Liver (tissue), 9 donors: ENCODE data around the gene TCEA3. TPM values are rescaled to one million over a fixed set of nuclear protein-coding genes. Genes with fewer than 3 reads are reported as not detected.
A peak's percentile ranks its signal among the peaks of the same experiment; 100 is the strongest.

ENCODE experiments used
- DNase-seq: peaks from one replicate; pipeline ENCODE4 v3.0.0-alpha.2; 2017; ENCODE audit warnings: low spot score
- H3K27ac ChIP-seq, 2 donors: one replicate each; pipeline ENCODE4 v1.7.0; 2013; ENCODE audit warnings: inconsistent platforms in 2 of 2, low read length in 2 of 2, control low read depth in 1 of 2, low read depth in 1 of 2, mild to moderate bottlenecking in 1 of 2
- H3K27me3 ChIP-seq, 4 donors: one replicate each; pipeline versions ENCODE4 v1.6.1 to v1.7.0; 2013; ENCODE audit warnings: low read length in 3 of 4, inconsistent platforms in 1 of 4, mild to moderate bottlenecking in 1 of 4, moderate library complexity in 1 of 4; ENCODE audit not compliant: control insufficient read depth in 4 of 4, insufficient read depth in 4 of 4
- H3K36me3 ChIP-seq, 4 donors: one replicate each; pipeline versions ENCODE4 v1.6.1 to v1.7.0; 2013; ENCODE audit warnings: low read length in 3 of 4, mild to moderate bottlenecking in 3 of 4, low read depth in 1 of 4, moderate library complexity in 1 of 4; ENCODE audit not compliant: control insufficient read depth in 4 of 4, insufficient read depth in 3 of 4
- H3K4me1 ChIP-seq, 4 donors: one replicate each; pipeline versions ENCODE4 v1.6.1 to v1.7.0; 2013; ENCODE audit warnings: low read length in 3 of 4, mild to moderate bottlenecking in 3 of 4, moderate library complexity in 1 of 4; ENCODE audit not compliant: control insufficient read depth in 4 of 4, insufficient read depth in 4 of 4
- H3K4me3 ChIP-seq, 3 donors: one replicate each; pipeline versions ENCODE4 v1.6.1 to v1.7.0; 2013; ENCODE audit warnings: low read length in 3 of 3, control low read depth in 1 of 3, low read depth in 1 of 3, mild to moderate bottlenecking in 1 of 3
- H3K9ac ChIP-seq, 2 donors: one replicate each; pipeline ENCODE4 v1.7.0; 2013; ENCODE audit warnings: low read length in 2 of 2, mild to moderate bottlenecking in 2 of 2, moderate library complexity in 2 of 2, control low read depth in 1 of 2, low read depth in 1 of 2
- H3K9me3 ChIP-seq, 4 donors: one replicate each; pipeline versions ENCODE4 v1.6.1 to v1.7.0; 2013; ENCODE audit warnings: low read length in 3 of 4; ENCODE audit not compliant: control insufficient read depth in 4 of 4
- CTCF ChIP-seq: fragments of 150-350 bp; IDR thresholded peaks from 2 replicates; pipeline ENCODE4 v1.5.1; 2017; ENCODE audit warnings: improper control_type of control experiment, low read depth, low read length; ENCODE audit not compliant: missing input control
- EGR1 ChIP-seq, 2 donors: IDR thresholded peaks; 2 replicates each; pipeline ENCODE4 v1.6.1; 2016 to 2018; ENCODE audit warnings: antibody characterized with exemption in 2 of 2, low read depth in 2 of 2
- FOXA1 ChIP-seq: IDR thresholded peaks from 2 replicates; pipeline ENCODE4 v1.6.1; 2016; ENCODE audit warnings: antibody characterized with exemption
- FOXA2 ChIP-seq: IDR thresholded peaks from 2 replicates; pipeline ENCODE4 v1.6.1; 2016; ENCODE audit warnings: antibody characterized with exemption
- JUND ChIP-seq, 2 donors: IDR thresholded peaks; 2 replicates each; pipeline ENCODE4 v1.6.1; 2016; ENCODE audit warnings: antibody characterized with exemption in 2 of 2
- MAX ChIP-seq: IDR thresholded peaks from 2 replicates; pipeline ENCODE4 v1.6.1; 2016; ENCODE audit warnings: antibody characterized with exemption
- NR2F2 ChIP-seq: IDR thresholded peaks from 2 replicates; pipeline ENCODE4 v1.6.1; 2016; ENCODE audit warnings: antibody characterized with exemption
- RAD21 ChIP-seq, 2 donors: IDR thresholded peaks; 2 replicates each; pipeline ENCODE4 v1.6.1; 2016; ENCODE audit warnings: antibody characterized with exemption in 2 of 2, mild to moderate bottlenecking in 2 of 2
- RXRA ChIP-seq, 2 donors: IDR thresholded peaks; 2 replicates each; pipeline ENCODE4 v1.6.1; 2017 to 2018; ENCODE audit warnings: antibody characterized with exemption in 2 of 2, mild to moderate bottlenecking in 1 of 2
- SP1 ChIP-seq: IDR thresholded peaks from 2 replicates; pipeline ENCODE4 v1.6.1; 2018; ENCODE audit warnings: antibody characterized with exemption, mild to moderate bottlenecking
- YY1 ChIP-seq: IDR thresholded peaks from 2 replicates; pipeline ENCODE4 v1.6.1; 2016; ENCODE audit warnings: antibody characterized with exemption, mild to moderate bottlenecking
- WGBS: extraction: QIAGEN DNeasy Blood & Tissue Kit; methylation state at CpG from one replicate; pipeline ENCODE4 v1.1.7; 2013; 5-methylcytosine and 5-hydroxymethylcytosine counted together
- polyA plus RNA-seq, 2 donors: library from polyadenylated mRNA; stranded (reverse) in 1 of 2; unstranded in 1 of 2; fragments of 200-250 nt in 1 of 2; fragments of >200 nt in 1 of 2; fragmentation: Nextera tagmentation in 1 of 2; extraction: Ambion mirVana in 1 of 2; gene quantifications; one replicate each; pipeline versions ENCODE4 v1.2.1 to v1.2.3, GENCODE V29; 2013 to 2015
- total RNA-seq, 2 donors: library from RNA; depleted of rRNA; stranded (reverse); fragments of >200 nt; gene quantifications; one replicate each; pipeline ENCODE4 v1.2.3, GENCODE V29; 2014
- TF ChIP-seq, protein P1 (sequence below): IDR thresholded peaks from 2 replicates; pipeline ENCODE4 v1.6.1; 2016; ENCODE audit warnings: antibody characterized with exemption
- TF ChIP-seq, protein P2 (sequence below): IDR thresholded peaks from 2 replicates; pipeline ENCODE4 v1.6.1; 2016; ENCODE audit warnings: antibody characterized with exemption, mild to moderate bottlenecking
- TF ChIP-seq, protein P3 (sequence below): IDR thresholded peaks from 2 replicates; pipeline ENCODE4 v1.6.1; 2016; ENCODE audit warnings: antibody characterized with exemption
- donor health status: healthy.
- donor health status: healthy.
- donor health status: healthy.
- donor health status: healthy.
- donor health status: healthy.

Gene TCEA3
- total and polyA plus RNA-seq, 4 donors: 29.6 to 142 (median 47.6) TPM

GRCh38 chr1:23421343-23421742, 3.2 kb downstream of the TCEA3 start:
- peaks cover 19 to 61% (median 38%) of the 10 kb centered on the region in 4 donors for H3K4me1 ChIP-seq
- DNase-seq: no peak

GRCh38 chr1:23420778-23421177, 3.8 kb downstream of the TCEA3 start:
- Histone ChIP-seq H3K9me3 (no peaks in the 10 kb centered on the region), H3K27ac (peak overlapping the region; percentile 17 to 44), H3K36me3 (peaks cover 0 to 8% (median 3%) of the 10 kb centered on the region in 4 donors), H3K9ac (no peak overlapping the region), H3K4me3 (no peak overlapping the region), H3K27me3 (no peaks in the 10 kb centered on the region), H3K4me1 (peaks cover 19 to 57% (median 38%) of the 10 kb centered on the region in 4 donors)
- no peak for DNase-seq
- 83% methylated on average over 3 of the region's 3 CpGs for WGBS
- TF ChIP-seq RXRA (IDR thresholded peaks at IDR 0.05) (no peak), EGR1 (IDR thresholded peaks at IDR 0.05; ENCODE audit: low read depth in 2 of 2) (no peak), NR2F2 (no peak), RAD21 (IDR thresholded peaks at IDR 0.05) (no peak), FOXA1 (no peak), YY1 (no peak), CTCF (no peak), MAX (no peak), SP1 (no peak), FOXA2 (no peak), JUND (IDR thresholded peaks at IDR 0.05) (no peak)
- TF ChIP-seq, protein P1, sequence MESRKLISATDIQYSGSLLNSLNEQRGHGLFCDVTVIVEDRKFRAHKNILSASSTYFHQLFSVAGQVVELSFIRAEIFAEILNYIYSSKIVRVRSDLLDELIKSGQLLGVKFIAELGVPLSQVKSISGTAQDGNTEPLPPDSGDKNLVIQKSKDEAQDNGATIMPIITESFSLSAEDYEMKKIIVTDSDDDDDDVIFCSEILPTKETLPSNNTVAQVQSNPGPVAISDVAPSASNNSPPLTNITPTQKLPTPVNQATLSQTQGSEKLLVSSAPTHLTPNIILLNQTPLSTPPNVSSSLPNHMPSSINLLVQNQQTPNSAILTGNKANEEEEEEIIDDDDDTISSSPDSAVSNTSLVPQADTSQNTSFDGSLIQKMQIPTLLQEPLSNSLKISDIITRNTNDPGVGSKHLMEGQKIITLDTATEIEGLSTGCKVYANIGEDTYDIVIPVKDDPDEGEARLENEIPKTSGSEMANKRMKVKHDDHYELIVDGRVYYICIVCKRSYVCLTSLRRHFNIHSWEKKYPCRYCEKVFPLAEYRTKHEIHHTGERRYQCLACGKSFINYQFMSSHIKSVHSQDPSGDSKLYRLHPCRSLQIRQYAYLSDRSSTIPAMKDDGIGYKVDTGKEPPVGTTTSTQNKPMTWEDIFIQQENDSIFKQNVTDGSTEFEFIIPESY: no peak
- TF ChIP-seq, protein P2, sequence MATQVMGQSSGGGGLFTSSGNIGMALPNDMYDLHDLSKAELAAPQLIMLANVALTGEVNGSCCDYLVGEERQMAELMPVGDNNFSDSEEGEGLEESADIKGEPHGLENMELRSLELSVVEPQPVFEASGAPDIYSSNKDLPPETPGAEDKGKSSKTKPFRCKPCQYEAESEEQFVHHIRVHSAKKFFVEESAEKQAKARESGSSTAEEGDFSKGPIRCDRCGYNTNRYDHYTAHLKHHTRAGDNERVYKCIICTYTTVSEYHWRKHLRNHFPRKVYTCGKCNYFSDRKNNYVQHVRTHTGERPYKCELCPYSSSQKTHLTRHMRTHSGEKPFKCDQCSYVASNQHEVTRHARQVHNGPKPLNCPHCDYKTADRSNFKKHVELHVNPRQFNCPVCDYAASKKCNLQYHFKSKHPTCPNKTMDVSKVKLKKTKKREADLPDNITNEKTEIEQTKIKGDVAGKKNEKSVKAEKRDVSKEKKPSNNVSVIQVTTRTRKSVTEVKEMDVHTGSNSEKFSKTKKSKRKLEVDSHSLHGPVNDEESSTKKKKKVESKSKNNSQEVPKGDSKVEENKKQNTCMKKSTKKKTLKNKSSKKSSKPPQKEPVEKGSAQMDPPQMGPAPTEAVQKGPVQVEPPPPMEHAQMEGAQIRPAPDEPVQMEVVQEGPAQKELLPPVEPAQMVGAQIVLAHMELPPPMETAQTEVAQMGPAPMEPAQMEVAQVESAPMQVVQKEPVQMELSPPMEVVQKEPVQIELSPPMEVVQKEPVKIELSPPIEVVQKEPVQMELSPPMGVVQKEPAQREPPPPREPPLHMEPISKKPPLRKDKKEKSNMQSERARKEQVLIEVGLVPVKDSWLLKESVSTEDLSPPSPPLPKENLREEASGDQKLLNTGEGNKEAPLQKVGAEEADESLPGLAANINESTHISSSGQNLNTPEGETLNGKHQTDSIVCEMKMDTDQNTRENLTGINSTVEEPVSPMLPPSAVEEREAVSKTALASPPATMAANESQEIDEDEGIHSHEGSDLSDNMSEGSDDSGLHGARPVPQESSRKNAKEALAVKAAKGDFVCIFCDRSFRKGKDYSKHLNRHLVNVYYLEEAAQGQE: no peak
- TF ChIP-seq, protein P3, sequence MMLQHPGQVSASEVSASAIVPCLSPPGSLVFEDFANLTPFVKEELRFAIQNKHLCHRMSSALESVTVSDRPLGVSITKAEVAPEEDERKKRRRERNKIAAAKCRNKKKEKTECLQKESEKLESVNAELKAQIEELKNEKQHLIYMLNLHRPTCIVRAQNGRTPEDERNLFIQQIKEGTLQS: no peak

More at GRCh38 chr1:23421343-23421742, 3.2 kb downstream of the TCEA3 start:
- TF ChIP-seq EGR1 (IDR thresholded peaks at IDR 0.05; ENCODE audit: low read depth in 2 of 2): no peak
- no peak for TF ChIP-seq RAD21 (IDR thresholded peaks at IDR 0.05)
- no peak for TF ChIP-seq JUND (IDR thresholded peaks at IDR 0.05)
- no peak for TF ChIP-seq FOXA2
- TF ChIP-seq, protein P2: no peak
- no peak for TF ChIP-seq FOXA1
- TF ChIP-seq, protein P1: peak; percentile 19
- WGBS: 48% methylated on average over 3 of the region's 3 CpGs
- Histone ChIP-seq H3K4me3 (no peak overlapping the region), H3K36me3 (peaks cover 0 to 8% (median 3%) of the 10 kb centered on the region in 4 donors), H3K9ac (no peak overlapping the region), H3K27ac (peak overlapping the region; percentile 17 to 44), H3K27me3 (no peaks in the 10 kb centered on the region), H3K9me3 (no peaks in the 10 kb centered on the region)
